Measurements from ENCODE around the gene TMTC2.

TMTC2 gene

DNA sequence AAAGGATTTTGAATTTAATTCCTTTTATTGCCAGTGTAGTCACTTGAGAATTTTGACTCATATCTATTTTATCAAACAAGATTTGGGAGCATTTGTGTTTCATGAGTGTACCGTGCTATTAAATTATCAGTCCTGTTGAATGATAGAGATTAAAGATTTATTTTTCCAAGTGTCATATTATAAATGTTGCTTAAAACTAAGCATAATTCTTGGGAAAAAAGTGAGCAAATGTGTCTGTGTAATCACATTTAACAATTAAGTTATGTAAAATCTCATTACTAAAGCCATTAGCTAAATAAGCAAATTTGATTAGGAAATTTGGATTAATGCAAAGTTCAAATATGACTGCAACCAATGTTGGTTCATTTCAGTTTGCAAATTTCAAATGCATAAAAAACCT is 266.7 kb downstream of the TMTC2 start:
- no peak overlapping the region for H3K4me3 ChIP-seq (ENCODE audit: low read depth, low read length)
- no peak for DNase-seq
- in situ Hi-C loops (cut with HindIII; ENCODE audit: low pct_ligation_motif_present, low sequenced_read_pairs) = no loop called here

DNA sequence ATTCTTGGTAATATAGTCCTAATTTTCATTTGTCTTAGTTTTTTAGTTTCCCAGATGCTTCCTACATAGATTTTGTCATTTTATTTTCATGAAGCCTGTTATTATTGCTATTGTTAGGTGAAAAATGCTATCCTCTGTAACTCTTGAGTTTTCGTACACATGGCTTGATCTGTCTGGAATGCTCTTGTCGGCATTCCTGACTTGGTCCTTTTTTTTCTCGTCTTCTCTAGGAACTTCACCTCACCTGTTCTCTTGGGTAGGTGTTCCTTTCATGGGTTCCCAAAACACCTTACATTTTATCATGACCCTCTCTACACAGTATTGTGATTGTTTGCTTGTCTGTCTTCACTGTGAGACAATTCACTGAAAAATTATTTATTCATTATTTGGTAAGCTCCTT is 267.4 kb downstream of the TMTC2 start:
- H3K36me3 ChIP-seq (replicated peaks) = no peaks in the 10 kb centered on the region
- TF ChIP-seq, protein P1, sequence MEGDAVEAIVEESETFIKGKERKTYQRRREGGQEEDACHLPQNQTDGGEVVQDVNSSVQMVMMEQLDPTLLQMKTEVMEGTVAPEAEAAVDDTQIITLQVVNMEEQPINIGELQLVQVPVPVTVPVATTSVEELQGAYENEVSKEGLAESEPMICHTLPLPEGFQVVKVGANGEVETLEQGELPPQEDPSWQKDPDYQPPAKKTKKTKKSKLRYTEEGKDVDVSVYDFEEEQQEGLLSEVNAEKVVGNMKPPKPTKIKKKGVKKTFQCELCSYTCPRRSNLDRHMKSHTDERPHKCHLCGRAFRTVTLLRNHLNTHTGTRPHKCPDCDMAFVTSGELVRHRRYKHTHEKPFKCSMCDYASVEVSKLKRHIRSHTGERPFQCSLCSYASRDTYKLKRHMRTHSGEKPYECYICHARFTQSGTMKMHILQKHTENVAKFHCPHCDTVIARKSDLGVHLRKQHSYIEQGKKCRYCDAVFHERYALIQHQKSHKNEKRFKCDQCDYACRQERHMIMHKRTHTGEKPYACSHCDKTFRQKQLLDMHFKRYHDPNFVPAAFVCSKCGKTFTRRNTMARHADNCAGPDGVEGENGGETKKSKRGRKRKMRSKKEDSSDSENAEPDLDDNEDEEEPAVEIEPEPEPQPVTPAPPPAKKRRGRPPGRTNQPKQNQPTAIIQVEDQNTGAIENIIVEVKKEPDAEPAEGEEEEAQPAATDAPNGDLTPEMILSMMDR (IDR thresholded peaks at IDR 0.05; ENCODE audit: low read depth, low read length, missing control alignments) = no peak
- H3K27me3 ChIP-seq (replicated peaks) = no peaks in the 10 kb centered on the region
- no peak overlapping the region for H3K4me3 ChIP-seq (ENCODE audit: low read depth, low read length)
- DNase-seq = no peak
- no peak overlapping the region for H3K27ac ChIP-seq
- in situ Hi-C loops (cut with HindIII; ENCODE audit: low pct_ligation_motif_present, low sequenced_read_pairs) = no loop called here

More for the DNA sequence above, 266.7 kb downstream of the TMTC2 start:
- no peak overlapping the region for H3K27ac ChIP-seq
- H3K27me3 ChIP-seq (replicated peaks) = no peaks in the 10 kb centered on the region
- TF ChIP-seq, protein P1 (IDR thresholded peaks at IDR 0.05; ENCODE audit: low read depth, low read length, missing control alignments) = no peak
- no peaks in the 10 kb centered on the region for H3K36me3 ChIP-seq (replicated peaks)

DNA sequence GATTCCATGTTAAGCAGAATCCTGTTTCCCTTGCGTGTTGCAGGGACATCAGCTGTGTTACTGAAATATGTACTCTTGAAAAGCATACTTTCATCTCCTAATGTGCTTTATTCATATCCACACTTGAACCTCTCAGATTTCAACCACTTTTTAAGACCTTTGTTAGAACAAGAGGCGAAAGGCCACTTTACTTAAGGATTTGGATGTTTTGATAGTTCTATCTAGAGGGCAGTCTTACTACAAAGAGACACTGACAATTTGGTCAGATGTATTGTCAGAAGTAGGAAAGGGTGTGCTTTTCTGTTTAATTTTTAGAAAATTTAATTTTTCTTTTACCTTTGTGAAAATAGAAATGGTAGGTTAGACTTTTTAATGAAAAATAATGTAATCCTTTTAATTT is 267.9 kb downstream of the TMTC2 start:
- in situ Hi-C loops (cut with HindIII; ENCODE audit: low pct_ligation_motif_present, low sequenced_read_pairs) = no loop called here
- H3K4me3 ChIP-seq (ENCODE audit: low read depth, low read length) = no peak overlapping the region
- H3K36me3 ChIP-seq (replicated peaks) = no peaks in the 10 kb centered on the region
- no peak for DNase-seq
- no peak overlapping the region for H3K27ac ChIP-seq
- no peaks in the 10 kb centered on the region for H3K27me3 ChIP-seq (replicated peaks)
- TF ChIP-seq, protein P1 (IDR thresholded peaks at IDR 0.05; ENCODE audit: low read depth, low read length, missing control alignments) = no peak

GRCh38 chr12:82955043-82955442 is 268.3 kb downstream of the TMTC2 start:
- in situ Hi-C loops (cut with HindIII; ENCODE audit: low pct_ligation_motif_present, low sequenced_read_pairs) = no loop called here
- no peak overlapping the region for H3K4me3 ChIP-seq (ENCODE audit: low read depth, low read length)
- no peak for DNase-seq
- TF ChIP-seq, protein P1 (IDR thresholded peaks at IDR 0.05; ENCODE audit: low read depth, low read length, missing control alignments) = no peak
- no peaks in the 10 kb centered on the region for H3K36me3 ChIP-seq (replicated peaks)
- H3K27me3 ChIP-seq (replicated peaks) = no peaks in the 10 kb centered on the region
- H3K27ac ChIP-seq = no peak overlapping the region

DNA sequence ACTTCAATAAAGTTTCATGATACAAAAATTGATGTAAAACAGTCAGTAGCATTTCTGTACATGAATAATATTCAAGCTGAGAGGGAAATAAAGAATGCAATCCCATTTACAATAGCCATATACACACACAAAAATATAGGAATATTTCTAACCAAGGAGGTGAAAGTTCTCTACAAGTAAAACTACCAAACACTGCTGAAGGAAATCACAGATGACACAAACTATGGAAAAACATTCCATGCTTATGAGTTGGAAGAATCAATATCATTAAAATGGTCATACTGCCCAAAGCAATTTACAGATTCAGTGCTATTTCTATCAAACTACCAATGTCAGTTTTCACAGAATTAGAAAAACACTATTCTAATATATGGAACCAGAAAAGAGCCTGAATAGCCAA is 272.3 kb downstream of the TMTC2 start:
- in situ Hi-C loops (cut with HindIII; ENCODE audit: low pct_ligation_motif_present, low sequenced_read_pairs) = no loop called here
- no peak overlapping the region for H3K27ac ChIP-seq
- no peak overlapping the region for H3K4me3 ChIP-seq (ENCODE audit: low read depth, low read length)
- TF ChIP-seq, protein P1 (IDR thresholded peaks at IDR 0.05; ENCODE audit: low read depth, low read length, missing control alignments) = no peak
- H3K27me3 ChIP-seq (replicated peaks) = no peaks in the 10 kb centered on the region
- no peaks in the 10 kb centered on the region for H3K36me3 ChIP-seq (replicated peaks)
- DNase-seq = no peak

- in situ Hi-C loops (cut with HindIII; ENCODE audit: low pct_ligation_motif_present, low sequenced_read_pairs) = no loop called here
These were observed 273.1 kb downstream of the TMTC2 start for GRCh38 chr12:82959821-82960220.

More at GRCh38 chr12:82959821-82960220, 273.1 kb downstream of the TMTC2 start:
- H3K27me3 ChIP-seq (replicated peaks) = no peaks in the 10 kb centered on the region
- DNase-seq = no peak
- no peaks in the 10 kb centered on the region for H3K36me3 ChIP-seq (replicated peaks)
- no peak overlapping the region for H3K27ac ChIP-seq
- H3K4me3 ChIP-seq (ENCODE audit: low read depth, low read length) = no peak overlapping the region
- TF ChIP-seq, protein P1 (IDR thresholded peaks at IDR 0.05; ENCODE audit: low read depth, low read length, missing control alignments) = no peak
